ENCODE data around the gene ATP5F1C.
"Not testable (repeated sequence)": the region's sequence is repeated elsewhere in the genome, so short reads cannot be mapped to it uniquely, and the experiment has no call there.

Gene ATP5F1C

DNA sequence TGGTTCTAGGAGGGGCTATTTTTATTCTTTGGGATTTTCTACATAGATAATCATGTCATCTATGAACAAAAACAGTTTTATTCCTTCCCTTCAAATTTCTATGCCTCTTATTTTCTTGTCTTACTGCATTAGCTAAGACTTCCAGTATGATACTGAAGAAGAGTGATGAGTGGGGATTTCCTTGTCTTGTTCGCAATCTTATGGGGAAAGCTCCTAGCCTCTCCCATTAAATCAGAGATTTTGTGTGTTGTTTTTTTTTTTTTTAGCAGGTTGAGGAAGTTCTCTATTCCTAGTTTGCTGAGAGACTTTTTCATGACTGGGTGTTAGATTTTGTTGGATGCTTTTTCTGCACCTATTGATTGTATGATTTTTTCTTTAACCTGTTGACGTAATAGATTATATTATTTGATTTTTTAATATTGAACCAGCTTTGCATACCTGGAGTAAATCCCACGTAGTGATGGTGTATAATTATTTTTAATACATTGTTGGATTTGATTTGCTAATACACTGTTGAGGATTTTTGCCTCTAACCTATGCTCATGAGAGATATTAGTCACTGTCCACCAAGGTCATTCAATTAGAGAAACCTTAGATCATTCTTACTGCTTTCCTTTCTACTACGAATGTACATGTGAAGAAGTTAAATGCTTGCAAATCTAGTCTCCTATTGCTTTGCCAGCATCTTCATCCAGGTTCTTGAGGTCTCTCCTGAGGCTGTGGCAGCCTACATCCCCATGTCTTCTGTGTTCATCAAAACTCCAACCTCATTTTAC lies 6.5 kb downstream of the ATP5F1C start:
- no peak for DNase-seq (ENCODE audit: low spot score)

DNA sequence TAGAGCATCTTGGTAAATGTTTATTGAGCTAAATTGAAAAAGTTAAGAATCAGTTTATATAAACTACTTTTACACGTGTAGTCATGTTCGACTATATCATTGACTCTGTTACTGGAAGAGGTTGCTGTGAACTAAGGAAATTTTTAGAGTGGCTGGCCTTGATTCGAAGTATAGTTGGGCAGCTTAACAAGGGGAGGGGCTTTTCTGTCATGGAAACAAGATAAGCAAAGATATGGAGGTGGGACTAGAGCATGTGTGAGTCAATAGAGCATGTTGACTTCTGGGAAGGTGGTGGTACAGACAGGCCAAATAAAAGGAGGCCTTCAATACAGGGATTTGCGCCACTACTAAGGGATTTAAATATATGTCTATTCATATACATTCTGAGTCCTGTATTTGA lies 7.6 kb downstream of the ATP5F1C start:
- no peak for DNase-seq (ENCODE audit: low spot score)

DNA sequence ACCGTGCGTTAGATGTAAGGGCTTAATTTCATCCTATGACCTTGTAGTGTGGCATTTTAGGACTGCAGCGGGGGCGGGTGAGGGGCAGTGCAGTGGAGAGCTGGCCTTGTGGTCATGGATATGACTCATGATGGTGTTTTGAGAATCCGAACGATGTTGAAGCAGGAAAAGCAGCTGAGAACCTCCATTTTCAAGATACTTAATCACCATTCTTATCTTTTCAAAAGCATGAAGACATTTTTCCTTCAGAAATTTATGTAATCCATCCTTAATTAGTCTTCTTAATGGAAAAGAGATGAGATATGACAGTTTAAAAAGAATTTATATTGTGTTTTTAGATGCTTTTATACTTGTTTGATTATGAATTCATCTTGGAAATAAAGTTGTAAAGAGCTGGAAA lies 9.6 kb downstream of the ATP5F1C start:
- no peak for DNase-seq (ENCODE audit: low spot score)

DNA sequence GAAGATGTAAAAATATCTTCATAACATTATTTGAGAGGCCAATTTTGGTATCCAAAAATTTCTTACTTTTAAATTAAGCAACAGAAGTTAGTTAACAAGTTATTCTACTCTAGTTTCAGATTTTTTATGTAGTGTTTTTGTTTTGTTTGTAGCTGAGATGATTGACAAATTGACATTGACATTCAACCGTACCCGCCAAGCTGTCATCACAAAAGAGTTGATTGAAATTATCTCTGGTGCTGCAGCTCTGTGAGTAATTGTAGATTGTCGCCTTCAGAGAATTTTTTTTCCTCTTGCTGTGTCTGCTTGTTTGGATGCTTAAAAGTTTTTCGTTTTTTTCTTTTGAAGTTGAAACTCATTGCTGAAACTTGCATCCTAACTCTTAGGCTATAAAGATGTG lies 14.6 kb downstream of the ATP5F1C start:
- DNase-seq (ENCODE audit: low spot score), result no peak

DNA sequence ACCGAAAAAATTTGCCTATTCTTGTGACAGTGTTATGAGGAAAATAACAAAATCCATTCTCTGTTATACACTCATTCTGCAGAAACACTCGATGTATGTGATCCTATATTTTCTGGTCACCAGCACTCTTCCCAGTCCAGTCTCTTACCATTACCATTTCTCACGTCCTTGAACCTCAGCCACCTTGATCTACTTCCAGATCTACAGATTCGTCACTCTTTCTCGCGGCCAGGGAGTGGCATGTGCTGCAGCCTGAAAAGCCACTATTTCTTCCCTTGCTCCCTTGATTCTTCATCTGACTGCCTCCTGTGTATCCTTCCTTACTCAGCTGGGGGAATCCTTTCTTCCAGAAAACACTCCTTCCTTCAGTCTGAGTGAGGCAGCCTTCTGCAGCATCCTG lies 16.2 kb downstream of the ATP5F1C start:
- DNase-seq (ENCODE audit: low spot score), result no peak

DNA sequence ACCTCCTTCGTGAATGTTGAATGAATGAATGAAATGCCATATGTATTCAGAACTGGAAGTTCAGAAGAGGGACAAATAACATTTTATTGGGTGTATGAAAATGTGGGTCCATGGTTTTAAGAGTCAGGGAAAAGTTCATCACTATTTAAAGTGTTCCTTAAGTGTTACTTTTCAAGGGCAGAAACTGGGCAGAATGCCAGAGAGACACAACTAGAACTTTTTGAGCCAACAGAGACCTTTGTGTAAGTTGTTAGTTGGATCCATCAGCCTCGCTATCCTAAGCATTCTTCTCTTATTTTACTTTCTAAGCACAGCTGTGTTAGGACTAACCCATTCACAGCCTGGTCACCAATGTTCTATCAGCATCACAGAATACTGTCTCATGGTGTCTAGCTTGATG lies 16.8 kb downstream of the ATP5F1C start:
- no peak for DNase-seq (ENCODE audit: low spot score)

DNA sequence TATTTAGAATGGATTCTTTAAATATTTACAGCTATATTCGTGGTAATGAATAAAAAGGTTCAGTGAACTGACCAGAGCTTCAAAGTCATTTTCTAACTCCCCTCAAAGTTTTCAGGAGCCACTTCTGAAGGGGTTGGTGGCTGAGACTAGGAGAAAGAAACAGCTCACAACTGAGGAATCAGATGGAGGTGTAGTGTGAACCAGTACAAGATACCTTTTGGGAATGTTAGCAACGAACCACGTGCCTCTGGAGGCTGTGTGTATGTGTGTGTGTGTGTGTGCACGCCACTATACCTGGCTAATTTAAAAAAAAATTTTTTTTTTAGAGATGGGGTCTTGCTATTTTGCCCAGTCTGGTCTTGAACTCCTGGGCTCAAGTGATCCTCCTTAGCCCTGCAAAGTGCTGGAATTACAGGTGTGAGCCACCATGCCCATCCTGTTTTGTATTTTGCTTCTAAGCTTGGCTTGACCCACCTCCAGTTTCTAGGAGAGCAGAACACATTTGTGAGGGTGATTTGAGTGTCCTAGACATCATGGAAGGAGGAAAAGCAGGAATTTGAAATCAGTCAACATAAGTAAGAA lies 20.8 kb downstream of the ATP5F1C start:
- no peak for DNase-seq (ENCODE audit: low spot score)

DNA sequence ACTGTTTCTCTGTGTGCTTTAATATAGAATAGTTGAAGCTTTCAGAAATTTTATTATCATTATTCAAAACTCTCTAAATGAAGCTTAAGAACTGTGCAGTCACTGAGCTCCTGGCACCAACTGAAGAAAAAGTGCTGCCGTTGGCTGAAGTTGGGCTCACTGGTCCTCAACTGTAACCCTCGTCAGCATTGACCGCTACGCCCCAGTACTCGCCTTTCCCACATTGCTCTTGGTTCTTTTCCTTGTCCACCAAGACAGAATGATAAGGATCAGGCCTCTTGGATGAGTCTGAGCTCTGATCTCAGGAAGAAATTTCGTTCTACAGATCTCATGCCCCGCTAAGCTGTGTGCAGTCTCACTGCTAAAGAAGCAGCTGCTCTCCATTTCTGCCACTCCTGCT lies 22.5 kb downstream of the ATP5F1C start:
- DNase-seq (ENCODE audit: low spot score), result no peak

DNA sequence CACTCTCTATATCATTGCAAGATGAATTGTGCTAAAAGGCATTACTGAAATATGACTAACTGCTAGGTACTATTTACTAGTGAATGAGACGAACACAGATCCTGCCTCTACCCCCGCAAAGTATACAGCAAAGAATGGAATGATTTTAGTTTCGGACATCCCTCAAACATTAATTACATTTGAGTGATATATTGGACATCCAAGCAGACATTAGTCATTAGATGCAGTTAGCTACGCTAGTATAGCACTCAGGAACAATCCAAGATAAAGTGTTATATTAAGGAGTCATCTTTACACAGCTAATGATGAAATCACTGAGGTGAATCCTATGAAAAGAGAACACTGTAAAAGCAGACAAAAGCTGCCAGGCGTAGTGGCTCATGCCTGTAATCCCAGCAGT lies 23.0 kb downstream of the ATP5F1C start:
- DNase-seq (ENCODE audit: low spot score), result no peak

DNA sequence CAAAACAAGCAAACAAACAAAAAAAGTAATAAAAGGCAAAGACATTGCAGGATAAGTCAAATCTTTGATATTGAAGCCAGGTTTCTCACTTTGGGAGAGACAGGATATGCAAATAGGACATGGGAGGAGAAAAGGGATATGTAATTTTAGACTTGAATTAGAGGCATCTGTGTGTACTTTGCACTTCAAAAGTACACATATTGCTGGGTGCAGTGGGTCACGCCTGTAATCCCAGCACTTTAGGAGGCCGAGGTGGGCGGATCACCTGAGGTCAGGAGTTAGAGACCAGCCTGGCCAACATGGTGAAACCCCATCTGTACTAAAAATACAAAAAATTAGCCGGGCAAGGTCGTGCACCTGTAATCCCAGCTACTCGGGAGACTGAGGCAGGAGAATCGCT lies 23.8 kb downstream of the ATP5F1C start:
- not testable (repeated sequence) for DNase-seq (ENCODE audit: low spot score)

DNA sequence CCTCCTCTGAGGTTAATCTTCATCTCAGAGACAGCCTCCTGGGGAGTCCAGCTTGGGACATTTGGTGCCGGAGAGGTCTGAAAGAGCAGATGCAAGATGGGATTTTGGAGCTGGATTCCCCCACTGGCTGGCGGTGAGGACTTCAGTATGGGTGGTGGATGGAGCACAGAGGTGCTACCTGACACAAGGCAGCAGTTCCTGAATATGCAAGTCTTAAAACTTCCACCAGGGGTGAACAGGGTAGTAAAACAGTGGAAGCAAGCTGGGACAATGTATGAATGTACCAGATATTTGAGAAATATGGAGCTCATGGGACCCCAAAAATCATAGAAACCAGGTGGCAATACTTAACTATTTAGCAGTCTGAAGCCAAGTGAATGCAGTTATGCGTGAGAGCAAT lies 25.5 kb downstream of the ATP5F1C start:
- DNase-seq (ENCODE audit: low spot score), result no peak

DNA sequence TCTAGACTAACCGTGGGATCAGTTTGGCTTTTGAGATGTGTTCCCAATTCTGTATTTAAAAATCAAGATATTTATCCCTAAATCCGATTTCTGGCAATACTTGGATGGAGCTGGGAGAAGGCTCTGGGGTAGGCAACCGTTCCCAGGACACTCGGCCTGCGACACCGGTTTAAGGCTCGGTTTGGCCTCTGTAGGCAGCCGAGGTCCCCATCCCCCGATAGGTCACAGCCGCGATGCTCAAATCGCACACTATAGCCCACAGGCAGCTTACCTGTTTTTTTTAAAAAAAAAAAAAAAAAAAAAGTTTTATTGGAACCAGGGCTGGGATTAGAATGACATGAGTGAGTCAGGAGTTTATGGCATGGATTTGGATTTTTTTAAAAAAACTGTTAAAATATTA lies 29.6 kb downstream of the ATP5F1C start:
- no peak for DNase-seq (ENCODE audit: low spot score)

DNA sequence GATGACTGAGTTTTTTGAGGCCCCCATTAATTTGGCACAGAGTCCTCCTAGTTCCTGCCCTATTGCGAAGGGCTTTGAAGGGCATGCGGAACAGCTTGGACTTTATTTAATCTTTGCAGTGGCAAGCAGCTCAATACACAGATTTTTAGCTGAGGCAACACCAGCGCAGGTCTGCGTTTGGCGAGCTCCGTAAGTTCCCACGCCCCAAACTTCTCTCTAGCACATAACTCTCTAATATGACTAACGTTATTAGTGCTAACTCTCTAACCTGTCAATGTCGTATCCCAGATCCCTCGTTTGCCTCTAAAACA lies 30.0 kb downstream of the ATP5F1C start:
- DNase-seq (ENCODE audit: low spot score), result no peak

DNA sequence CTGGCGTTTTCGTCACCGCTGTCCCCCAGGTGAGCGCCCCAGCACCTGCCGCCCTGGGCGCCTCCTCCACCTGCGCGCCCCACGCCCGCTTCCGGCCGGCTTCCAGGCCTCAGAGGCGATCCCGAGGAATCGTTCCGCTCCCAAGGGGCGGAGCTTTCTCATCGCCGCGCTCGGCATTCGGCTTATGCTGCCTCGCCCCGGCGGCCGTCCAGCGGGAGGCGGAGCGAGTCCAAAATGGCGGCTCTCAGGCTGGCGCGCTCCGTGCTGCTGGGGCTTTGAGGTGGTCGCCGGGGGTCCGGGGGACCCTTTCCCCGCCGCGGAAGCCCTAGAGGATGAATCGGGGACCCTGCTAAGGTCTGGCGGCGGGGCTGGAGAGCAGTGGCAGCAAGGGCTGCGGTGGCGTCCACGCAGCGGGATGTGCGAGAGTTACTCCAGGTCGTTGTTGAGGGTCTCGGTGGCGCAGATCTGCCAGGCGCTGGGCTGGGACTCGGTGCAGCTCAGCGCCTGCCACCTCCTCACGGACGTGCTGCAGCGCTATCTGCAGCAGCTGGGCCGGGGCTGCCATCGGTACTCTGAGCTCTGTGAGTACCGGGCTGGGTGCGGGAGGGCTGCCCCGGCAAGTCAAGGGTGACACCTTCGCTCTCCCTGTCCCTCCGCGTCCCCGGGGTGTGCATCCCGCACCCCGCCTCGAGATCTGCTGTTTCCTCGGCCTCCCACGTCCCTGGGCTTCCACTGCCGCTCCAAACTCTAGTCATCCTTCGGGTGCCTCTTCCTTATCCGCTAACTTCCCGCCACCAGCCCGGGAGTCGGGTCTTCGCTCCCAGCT lies 30.5 kb downstream of the ATP5F1C start, which contains the start of gene TAF3:
TSS of gene TAF3 (plus strand) at position 211 of the 826 bp plus-strand sequence. CDS start at position 416, 205 bp downstream.
- DNase-seq (ENCODE audit: low spot score), result peak; percentile 88

DNA sequence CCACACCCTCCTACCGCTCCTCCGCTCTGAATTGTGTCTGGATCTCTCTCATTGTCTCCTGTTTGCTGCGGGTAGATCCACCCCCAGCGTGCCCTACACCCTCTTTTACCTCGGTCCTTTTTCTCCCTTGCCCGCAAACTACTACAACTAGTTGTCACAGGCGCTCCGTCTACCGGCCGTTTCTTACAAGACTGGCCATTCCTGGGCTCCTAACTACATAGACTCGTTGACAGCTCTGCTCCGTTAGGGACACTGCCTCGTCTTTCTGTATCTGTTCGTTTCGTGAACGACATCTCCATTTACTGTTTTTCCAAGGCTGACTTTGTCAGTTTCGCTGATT lies 31.1 kb downstream of the ATP5F1C start:
- DNase-seq (ENCODE audit: low spot score), result peak; percentile 19

DNA sequence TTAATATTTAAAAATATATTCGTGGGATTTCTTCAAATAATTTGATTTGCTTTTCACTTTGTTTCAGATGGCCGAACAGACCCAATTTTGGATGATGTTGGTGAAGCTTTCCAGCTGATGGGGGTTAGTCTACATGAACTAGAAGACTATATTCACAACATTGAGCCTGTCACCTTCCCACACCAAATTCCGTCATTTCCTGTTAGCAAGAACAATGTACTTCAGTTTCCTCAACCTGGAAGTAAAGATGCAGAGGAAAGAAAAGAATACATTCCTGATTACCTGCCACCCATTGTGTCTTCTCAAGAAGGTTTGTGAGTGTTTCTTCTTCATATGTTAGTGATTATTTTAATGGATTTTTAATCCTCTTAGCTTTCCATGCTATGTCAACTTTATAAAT lies 36.3 kb downstream of the ATP5F1C start:
- DNase-seq (ENCODE audit: low spot score), result no peak

DNA sequence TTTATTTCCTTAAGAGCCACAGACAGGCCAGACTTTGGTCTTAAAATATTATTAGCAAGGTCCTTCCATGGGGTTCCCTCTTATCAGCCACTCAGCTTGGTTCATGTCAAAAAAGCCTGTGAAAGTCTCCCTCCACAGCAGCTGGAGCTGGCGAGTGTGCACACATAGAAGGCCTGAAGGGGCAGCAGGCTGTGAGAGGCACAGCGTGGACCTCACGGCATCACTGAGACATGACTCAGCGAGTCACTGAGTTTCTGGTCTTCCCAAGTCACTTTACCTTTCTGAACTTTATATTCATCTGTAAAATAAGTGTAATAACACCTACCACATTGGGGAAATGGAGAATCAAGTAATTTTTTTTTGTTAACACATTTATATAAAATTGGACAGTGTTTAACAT lies 39.0 kb downstream of the ATP5F1C start:
- DNase-seq (ENCODE audit: low spot score), result no peak

DNA sequence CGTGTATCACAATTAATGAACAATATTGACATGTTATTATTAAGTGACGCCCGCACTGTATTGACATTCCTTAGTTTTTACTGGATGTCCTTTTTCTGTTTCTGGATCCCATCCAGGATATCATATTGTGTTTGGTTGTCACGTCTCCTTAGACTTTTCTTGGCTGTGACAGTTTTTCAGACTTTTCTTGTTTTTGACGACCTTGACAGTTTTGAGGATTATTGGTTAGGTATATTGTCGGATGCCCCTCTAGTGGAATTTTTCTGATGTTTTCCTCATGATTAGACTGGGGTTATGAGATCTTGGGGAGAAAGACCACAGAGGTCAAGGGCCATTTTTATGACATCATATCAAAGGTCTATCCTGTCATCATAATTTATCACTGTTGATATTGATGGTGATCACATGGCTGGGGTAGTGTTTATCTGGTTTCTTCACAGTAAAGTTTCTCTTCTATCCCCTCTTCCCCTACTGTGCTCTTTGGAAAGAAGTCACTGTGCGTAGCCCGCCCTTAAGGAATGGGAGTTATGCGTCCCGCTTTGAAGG lies 41.4 kb downstream of the ATP5F1C start:
- DNase-seq (ENCODE audit: low spot score), result no peak

DNA sequence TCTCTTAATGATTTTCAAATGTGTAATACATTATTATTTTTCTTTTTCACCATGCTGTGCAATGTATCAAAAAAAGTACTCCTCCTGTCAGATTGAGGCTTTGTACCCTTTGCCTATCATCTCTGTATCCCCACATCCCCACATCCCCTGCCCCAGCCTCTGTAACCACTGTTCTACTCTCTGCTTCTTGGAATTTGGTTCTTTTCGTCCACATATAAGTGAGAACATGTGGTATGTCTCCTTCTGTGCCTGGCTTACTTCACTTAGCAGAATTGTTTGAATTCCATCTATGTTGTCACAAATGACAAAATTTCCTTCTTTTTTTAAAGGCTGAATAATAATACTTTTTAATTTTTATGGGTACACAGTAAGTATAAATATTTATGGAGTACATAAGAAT lies 44.1 kb downstream of the ATP5F1C start:
- DNase-seq (ENCODE audit: low spot score), result no peak

DNA sequence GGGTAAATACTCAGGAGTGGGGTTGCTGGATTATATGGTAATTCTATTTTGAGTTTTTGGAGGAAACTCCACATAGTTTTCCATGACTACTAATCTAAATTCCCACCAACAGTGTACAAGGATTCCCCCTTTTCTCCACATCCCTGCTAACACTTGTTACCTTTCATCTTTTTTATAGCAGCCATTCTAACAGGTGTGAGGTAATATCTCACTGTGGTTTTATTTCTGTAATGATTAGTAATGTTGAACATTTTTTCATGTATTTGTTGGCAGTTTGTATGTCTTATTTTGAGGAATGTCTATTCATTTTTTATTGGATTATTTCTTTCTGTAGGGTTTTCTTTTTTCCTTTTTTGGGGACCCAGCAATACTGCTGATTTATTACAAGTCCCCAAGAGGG lies 45.2 kb downstream of the ATP5F1C start:
- no peak for DNase-seq (ENCODE audit: low spot score)

DNA sequence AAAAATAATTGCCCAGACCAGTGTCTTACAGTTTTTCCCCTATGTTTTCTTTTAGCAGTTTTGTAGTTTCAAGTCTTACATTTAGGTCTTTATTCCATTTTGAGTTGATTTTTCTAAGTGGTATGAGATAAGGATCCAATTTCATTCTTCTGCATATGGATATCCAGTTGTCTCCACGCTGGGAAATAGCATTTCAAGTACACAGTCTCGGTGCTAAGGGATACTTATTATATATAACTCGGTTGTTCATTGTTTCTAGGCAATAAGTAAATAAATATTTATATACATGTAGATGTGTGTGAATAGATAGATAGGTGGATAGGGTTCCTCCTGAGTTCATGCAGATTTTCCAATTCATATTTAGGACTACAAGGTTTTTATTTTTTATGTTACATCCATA lies 46.3 kb downstream of the ATP5F1C start:
- no peak for DNase-seq (ENCODE audit: low spot score)

DNA sequence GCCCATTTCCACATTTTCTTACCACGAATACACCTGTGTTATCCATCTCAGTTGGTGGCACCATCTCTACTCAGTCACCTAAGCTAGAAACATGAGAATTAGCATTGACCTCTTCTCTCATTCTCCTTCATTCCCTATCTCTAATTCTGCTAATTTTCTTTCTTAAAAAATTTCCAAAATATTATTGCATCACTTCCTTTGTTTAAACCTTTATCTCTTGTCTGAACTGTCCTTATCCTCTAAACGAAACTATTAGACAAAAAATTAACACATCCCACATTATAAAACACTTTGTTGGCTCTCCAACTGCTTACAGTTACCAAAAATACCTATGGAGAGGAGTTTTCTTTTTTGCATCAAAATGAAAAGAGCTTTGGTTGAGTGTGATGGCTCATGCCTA lies 48.6 kb downstream of the ATP5F1C start:
- DNase-seq (ENCODE audit: low spot score), result no peak

DNA sequence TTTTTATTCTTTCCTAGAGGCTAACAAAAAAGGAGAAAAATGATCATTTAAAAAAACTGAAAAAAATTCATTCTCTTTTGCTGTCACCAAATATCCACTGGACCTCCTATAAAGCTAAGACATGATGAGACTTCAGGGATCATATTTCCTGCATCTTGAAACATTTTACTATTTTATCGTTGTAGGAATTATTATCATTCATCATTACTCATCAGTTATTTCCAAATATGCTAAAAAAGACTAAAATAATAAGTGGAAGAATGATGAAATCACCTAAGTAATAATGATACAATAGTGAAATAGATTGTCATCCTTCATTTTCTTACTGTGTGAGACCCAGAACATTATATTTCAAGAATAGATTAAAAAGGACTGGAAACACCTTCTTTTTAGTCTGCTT lies 58.6 kb downstream of the ATP5F1C start:
- no peak for DNase-seq (ENCODE audit: low spot score)
